Activated CD4-positive, alpha-beta T cell treated with anti-CD3 and anti-CD28 coated beads for 48 hours (primary cell): ENCODE results near the gene THOC1.

ENCODE experiments used
- DNase-seq: peaks from one replicate; pipeline ENCODE4 v3.0.0-alpha.2; 2020

THOC1 gene

DNA sequence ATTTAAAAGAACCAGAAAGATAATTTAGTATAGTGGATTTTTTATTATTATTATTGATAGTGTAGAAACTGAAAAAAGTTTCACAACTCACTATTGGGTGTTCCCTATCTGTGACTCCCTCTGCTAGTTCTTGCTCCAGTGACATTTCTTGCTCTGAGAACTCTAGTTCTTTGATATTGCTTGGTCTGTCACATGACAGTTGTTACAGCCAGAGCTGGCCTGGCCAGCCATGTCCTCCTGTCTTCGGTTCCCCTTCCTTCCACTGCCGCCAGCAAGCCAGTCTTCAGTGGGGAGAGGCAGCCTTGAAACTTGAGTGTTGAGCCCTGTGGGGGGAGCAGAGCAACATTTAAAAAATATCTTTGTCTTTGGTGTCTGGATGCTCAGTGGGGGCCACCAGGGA, 7.6 kb upstream of the THOC1 start:
- no peak for DNase-seq

DNA sequence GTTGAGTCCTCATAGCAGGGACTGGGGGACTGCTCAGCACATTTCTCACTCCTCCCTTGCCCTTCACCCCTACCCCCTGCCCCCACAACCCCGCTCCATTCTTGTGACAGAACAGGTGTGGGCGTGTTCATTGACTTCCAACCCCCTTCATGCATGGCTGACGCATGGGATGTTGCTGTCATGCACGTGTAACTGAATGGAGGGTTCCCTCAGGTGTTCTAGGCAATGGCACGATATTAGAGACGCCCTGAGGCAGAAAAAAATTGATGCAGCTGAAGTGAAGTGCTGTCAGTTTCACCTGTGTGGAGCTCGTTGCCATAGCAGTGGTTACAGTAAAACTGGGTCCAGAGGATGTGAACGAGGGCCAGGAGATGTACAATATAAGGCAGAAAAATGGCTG, 6.5 kb upstream of the THOC1 start:
- no peak for DNase-seq

DNA sequence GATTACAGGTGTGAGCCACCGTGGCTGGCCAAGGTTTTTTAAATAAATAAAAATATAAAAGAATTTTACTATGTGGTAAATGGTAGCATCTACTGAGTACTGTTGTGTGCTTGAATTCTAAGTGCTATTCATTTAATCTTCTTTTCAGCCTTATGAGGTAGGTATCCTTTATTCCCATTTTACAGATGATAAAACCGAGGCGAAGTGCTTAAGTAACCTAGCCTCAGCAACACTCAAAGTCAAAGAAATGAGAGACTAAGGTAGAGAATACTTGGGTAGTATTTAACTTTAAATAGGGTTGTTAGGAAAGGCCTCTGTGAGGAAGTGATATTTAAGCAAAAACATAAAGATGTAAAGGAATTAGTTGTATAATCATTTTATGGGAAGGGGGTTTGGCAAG, 5.7 kb upstream of the THOC1 start:
- DNase-seq: no peak

DNA sequence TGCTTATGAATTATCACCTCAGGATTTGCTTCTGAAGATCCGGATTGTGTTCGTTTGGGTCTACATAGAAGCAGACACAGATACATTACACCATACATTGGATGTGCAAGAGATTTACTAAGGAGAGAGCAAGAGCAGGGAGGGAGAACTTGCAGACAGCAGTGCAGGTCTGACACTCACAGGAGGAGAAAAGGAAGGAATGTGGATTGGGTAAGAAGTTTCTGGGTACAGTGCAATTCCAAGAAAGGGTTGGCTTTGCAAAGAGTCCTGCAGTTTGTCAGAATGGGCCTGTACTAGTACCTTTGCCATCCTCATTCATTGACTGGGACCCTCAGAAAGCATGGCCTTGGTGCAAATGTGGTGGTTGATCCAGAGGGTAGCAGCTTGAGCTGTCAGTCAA, 4.8 kb upstream of the THOC1 start:
- no peak for DNase-seq

DNA sequence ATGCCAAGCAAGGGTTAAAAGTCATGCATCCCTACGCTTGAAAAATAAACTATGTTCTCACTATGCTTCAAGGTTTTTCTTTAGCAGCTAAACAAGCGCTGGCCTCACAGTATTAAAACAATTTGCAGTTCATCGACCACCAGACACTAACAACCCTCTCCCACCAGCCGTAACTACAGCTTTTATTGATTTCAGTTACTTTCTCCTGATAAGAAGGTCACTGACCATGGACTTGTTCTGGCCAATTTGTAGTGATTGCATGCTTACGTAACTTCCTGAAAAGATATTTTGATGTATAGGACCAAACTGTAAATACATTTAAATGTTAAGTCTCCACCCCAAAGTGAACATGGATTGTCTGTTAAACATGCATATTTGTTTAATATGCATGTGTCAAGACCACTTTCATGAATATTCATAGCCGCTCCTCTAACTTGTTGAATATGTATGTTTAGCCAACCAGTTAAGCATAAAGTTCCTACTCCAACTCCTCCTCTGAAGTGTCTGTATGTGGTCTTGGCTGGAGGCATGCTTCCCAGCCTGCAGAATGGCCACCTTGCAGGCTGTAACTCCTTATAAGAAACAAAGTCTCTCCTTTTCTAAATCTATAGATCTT, 1.7 kb upstream of the THOC1 start:
- DNase-seq: no peak

DNA sequence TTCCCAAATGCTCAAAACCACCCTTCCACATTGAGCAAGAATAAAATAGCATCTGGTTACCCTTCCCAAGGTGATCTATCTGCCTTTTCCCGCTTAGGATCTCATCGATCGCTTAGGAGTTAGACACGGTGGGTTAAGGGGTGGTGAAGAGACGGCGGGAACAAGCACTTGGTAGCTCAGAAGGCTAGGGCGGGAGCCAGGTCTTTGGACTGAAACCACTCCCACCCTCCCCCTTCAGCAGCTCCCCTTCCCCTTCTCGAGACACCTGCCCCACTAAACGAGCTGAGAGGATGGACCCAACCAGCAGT, 513 bp downstream of the THOC1 start:
- no peak for DNase-seq

DNA sequence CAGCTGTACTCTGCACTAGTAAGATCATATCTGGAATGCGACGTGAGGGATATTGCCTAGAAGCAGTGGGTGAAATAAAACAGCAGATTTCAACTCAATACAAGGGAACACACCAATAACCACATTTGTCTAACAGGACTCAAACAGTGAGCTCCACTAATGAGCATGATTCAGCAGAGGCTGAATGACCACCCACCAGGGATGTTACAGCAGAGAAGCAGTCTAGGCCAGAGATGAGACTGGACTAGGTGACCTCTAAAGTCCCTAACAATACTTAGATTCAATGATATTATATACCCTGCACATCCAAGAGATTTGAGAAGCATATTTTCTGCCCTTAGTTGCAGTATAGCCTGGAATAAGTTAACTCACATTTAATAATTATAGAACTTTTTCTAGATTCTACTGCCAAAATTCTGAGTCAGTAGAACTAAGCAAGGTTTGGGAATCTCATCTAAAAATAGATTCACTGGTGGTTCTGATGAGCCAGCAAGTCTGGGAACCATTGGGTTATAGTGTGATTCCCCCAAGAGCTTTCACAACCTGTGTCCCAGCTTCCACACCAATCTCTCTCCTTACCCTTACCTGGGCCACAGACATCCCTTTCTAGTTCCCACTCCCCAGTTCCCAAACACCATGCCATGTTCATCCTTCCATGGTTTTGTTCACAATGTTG, 6.3 kb downstream of the THOC1 start:
- no peak for DNase-seq

DNA sequence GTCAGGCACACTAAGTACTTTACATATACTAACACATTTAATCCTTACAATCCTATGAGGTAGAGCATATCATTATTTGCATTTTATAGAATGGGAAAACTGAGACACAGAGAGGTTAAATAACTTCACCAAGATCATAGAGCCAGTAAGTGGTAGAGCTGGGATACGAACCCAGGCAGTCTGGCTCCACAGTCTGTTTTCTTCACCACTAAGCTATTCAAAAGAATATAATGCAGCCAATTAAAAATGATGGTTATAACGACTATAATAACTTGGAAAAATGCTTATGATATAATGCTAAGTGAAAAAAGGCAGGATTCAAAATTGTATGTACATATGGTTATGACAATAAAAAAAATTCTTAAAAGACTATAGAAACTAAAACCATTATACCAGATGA, 7.3 kb downstream of the THOC1 start:
- DNase-seq: no peak

DNA sequence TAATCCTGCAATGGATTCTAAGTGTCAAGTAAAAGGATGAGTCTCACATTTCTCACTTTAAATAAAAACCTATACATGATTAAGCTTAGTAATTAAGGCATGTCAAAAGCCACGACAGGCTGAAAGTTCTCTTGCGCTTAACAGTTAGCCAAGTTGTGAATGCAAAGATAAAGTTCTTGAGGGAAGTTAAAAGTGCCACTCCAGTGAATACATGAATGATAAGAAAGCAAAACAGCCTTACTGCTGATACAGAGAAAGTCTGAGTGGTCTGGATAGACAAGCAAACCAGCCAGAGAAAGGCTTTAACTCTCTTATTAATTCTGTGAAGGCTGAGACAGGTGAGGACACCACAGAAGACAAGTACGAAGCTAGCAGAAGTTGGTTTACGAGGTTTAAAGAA, 12.7 kb downstream of the THOC1 start:
- DNase-seq: no peak

DNA sequence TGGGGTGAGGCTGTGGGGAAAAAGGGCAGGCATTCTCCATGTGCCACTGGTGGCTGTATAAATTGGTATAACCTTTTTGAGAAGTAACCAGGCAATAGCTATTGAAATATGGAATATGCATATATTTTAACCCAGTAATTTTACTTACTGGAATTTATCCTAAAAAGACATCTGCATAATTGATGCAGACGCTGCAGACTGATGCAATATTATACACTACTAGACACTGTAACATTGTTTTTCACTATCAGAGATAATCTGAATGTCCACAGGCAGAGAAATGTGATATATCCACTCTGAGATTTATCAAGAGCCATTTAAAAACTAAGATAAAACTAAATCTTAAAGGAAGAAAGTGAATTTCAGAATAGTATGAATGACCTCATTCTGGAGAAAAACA, 14.7 kb downstream of the THOC1 start:
- no peak for DNase-seq

DNA sequence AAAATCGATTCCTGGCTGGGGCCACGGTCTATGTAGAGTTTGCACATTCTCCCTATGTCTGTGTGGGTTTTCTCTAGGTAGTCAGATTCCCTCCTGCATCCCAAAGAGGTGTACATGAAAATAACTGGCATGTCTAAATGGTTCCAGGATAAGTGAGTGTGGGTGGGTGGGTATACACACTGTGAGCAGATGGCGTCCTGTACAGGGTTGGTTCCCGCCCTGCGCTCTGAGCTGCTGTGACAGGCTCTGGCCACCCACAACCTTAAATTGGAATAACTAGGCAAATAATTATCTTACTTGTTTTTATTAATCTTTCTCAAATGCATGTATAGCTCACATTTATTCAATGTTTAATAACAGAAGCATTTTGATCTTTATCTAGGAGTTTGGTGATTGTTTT, 16.3 kb downstream of the THOC1 start:
- no peak for DNase-seq

DNA sequence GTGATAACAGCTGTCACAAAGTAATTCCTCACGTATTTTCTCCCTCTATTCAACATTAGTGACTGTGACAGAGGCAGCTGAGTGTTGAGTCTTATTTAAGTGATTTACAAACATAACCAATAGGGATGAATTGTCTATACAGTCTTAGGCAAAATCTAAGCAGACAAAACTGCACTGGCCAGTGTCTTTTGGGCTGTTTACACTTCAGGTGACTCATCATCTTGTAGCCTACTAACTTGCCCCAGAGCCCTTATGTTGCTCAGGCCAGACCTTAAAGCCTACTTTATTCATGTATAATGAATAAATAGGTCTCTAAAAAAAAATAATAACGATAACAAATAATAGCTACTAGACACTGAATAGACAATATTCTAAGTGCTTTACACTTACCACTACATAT, 17.2 kb downstream of the THOC1 start:
- DNase-seq: no peak

DNA sequence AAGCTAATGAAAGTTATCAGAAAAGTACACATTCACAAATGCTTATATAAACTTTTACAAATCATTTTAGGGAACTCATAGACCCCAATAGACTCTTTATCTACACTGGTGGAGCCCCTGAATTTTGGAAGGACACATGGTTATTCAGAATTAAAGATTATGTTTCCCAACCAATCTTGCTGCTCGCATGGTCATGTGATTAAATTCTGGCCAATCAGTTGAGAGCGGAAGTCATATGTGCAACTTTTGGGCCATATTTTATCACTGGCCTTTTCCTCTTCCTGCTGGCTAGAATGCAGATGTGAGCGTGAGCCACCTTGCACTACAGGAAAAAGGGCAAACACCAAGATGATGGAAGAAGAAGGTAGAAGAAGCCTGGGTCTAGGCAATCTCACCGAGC, 19.8 kb downstream of the THOC1 start:
- no peak for DNase-seq

DNA sequence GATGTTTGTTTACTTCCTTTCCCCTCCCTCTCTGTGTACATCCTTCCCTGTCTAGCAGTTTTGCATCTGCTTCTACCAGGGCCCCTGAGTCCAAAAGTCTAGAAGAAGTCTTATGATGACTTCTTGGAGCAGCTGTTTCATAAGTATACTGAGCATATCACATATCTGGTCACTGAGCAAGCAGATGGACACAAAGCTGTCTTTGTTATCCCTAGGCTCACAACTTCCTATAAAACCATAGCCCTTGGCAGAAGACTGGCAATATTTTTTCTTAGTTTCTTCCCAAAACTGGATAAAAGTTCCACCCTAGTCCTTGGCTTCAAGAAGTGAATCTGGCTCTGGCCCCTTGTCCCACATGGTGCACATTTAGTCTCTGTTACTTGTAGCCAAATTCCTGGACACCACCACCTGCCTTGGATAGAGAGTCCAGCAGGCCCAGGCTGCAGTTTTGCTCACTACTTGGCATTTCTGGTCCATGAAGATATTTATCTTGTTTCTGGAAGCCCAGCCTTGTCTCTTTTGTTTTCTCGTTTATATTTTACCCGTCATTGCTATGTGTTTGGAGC, 22.5 kb downstream of the THOC1 start:
- no peak for DNase-seq

DNA sequence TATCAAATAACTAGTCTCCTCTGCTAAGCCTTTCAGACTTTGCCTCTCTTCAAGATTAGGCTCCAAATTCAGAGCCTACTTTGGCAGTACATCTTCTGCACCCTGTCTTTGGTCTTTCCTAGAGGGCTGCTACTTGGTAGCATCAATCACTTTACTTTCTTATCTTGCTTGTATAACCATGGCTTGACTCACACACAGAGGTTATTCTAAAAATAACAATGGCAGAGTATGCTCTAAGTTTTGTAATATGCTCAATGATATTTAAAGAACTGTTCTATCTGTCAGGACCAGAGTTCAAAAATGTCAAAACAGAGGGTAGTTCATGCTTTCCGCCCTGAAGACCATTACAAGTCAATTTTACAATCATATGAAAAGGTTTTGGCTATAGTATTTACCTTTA, 27.7 kb downstream of the THOC1 start:
- no peak for DNase-seq

DNA sequence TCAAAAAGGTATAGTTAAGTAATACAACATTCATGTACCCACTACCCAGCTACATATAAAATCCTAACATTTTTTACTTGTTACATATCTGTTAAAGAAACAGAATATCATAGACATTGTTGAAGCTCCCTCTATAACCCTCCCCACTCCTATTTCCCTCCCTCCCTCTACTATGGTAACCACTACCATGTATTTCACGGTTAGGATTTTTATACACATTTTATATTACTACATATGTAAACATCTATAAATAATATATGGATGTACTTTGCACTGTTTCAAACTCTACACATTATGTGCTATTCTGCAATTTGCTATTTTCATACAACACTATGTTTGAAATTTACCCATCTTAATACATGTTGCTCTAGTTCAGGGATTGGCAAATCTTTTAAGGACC, 36.3 kb downstream of the THOC1 start:
- DNase-seq: no peak

DNA sequence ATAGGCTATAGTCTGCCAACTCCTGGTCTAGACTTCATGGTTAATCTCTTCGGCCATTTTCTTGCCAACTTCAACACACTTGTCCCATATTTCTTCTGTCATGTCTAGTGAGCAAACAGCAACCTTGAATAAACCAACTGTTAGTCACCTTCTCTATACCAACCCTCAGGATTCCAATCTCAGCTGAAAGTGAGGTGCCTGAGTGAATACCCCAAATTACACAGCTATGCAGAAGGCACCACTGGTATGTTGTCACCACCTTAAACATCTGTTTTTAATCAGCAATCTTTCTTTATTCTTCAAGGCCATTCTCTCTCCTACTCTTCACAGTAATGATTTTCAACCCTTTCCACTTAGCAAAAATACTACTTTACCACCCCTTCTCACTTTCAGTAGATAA, 39.3 kb downstream of the THOC1 start:
- DNase-seq: no peak

DNA sequence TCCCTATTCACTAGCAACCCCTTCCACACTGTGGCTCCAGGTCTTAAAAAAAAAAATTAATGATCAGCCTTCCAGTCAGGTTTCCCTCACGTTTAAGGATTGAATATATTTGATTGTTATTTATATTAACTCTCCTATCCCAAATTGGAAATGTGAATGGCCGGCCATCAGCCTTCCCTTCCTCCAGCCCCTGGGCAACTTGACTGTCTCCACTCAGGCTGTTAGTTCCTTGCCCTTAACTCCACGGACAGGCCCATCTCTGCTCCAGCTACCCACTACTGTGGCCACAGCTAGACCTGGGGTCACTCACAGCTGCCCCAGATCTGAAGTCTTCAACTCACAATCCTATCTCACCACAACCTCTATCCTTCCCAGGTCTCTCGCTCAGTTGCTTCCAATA, 39.9 kb downstream of the THOC1 start:
- DNase-seq: no peak

DNA sequence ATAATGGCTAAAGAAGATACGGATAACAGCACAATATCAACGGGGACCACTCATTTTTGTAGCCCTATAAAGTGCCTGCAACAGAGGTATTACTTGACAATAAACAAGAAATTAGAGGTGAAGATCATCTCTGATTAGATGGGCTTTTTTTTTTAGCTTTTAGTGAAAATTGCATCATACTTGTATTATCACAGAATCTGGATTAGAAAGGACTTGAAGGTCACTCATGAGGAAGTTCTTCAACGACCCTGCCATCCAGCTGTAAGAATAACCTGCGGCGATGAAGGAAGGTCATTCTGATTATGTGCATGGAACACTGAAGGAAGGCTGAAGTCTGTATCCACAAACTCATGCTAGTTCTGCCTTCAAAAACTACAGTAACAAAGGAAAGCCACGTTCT, 40.5 kb downstream of the THOC1 start:
- no peak for DNase-seq

DNA sequence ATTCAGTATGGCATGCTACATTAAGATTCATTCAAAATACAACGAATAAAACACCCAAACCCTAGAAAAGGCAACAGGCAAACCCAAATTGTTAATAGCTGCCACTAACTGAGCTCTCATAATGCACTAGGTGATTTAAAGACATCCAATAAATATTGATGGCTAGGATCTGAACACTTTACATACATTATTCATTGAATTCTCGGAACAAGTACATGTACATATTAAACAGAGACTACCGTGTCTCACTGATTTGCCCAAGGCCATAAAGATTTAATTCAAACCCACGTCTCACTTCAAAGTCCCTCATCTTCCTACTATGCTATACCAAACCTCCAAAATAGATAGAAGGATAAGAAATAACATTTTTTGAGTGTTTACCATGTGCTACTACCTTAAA, 42.1 kb downstream of the THOC1 start:
- DNase-seq: no peak

DNA sequence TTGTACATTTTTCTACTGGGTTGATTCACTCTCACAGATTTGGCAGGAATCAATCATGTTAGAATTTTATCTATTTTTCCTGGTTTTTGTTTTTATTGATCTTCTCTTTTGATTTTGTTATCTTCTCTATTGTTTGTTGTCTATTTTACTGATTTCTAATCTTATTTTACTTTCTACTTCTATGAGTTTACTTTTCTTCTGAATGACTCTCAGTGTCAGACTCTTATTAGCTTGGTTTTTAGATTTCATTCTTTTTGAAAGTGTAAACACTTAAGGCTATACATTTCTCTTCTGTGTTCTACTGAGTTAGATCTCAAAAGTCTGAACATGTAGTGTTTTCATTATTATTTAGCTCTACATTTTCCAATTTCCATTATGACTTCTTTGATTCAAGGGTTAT, 47.1 kb downstream of the THOC1 start:
- DNase-seq: no peak

DNA sequence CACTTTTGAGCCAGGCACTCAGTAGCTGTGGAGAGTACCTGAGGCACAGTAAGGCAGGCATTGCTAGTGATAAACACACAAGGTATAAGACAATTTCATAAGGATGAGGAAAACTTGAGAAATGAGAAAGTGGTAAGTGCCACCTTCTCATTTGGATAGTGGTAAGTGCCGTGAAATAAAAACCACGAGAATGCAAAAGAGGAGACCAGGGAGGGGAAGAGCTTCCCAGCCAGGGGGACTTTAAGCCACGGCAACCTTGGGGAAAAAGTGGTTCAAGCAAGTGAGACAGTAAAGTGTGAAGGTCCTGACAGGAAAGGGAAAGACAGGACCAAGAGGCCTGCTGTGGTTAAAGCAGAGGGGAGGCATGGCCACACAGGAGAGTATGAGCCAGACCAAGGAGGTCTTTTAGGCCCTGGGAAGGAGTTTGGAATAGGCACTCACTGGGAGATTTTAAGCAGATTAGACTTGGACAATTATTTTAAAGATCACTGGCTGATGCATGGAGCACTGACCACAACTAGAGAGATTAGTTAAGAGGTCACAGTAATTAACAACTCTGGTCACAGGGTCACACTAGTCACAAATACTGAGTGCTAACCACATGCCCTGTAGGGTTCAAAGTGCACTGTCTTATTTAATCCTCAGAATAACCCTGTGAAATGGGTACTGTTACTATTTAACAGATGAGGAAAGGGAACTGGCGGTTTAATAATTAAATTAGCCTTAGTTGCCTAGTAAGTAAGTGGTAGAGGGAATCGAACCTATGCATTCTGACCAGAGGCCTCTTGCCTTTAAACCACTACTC, 50.1 kb downstream of the THOC1 start:
- DNase-seq: no peak

DNA sequence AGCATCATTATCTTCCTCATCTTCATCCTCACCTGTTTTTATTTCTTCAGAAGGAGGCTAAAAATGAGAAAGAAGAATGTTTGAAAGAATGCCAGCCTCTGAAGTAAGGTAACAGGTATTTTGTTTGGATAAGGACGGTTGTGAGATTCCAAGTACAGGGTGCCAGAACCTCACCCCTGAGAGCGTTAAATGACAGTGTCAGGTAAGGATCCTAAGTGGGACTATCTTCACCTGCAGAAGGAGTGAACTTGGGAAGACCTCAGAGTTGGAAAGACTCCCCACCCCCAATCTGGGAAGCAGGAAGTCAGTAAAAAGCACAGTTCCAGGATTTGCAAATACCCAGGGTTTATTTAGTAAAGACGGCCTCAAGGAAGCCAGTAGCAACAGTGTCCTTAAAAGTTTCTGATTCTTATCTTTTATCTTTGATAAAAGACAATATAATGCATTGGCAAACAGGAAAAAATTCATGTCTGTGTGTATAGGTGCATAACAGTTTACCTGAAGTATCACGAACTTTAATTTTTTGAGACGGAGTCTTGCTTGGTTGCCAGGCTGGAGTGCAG, 52.3 kb downstream of the THOC1 start:
- DNase-seq: no peak

DNA sequence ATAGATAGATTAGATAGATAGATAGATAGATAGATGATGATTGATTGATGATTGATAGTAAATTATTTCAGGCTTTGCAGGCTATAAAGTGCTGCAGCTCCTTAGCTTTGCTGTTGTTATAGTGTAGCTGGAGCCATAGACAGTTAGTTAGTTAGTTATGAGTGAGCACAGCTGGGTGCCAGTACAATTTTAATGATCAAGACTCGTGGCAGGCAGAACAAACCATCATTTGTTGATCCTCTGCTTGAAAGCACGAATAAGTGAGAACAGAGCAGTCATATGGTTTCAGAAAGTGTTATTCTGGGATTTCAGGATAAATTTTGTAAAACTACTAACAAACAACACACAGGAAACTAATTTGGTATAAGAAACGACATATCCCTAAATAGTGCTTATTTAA, 53.9 kb downstream of the THOC1 start:
- DNase-seq: no peak
